ENCODE measurements around the gene VTI1A.

VTI1A gene

DNA sequence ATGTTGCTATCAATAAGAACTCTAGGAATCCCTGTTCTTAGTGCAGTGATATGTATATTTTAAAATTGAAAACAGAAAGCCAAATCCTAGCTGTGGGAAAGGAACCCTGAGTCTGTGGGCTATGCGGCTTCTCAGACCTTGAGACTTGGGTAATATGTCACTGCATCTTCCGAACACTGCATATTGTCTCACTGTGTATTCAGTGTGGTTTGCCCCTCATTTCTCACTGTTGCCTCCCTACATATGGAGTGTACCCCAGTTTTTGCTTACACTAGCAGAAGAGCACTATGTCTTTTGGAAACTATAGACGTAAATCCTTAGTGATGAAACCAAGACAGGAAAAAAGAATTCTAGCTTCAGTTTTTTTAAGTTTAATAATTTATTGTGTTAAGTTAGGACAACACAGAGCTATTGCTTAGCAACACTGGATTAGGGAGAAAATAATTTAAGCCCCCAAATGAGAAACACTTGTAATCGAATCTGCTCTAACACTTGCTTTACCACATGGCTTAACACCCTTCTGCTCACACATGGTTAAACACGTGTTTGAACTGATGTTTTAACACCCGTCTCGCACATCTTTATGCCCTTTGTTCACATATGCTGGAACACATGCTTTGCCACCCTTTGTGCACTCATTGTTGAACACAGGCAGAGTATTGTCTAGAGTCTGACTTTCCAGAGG, 251.3 kb downstream of the VTI1A start:
- Histone ChIP-seq H3K9me3 (ENCODE audit: control insufficient read depth, low read depth, low read length) (no peaks in the 10 kb centered on the region), H3K36me3 (ENCODE audit: control insufficient read depth, low read depth, low read length) (no peaks in the 10 kb centered on the region), H3K9ac (ENCODE audit: low read length) (no peak overlapping the region), H3K4me3 (ENCODE audit: low read length) (no peak overlapping the region), H3K4me1 (ENCODE audit: control insufficient read depth, low read depth, low read length) (no peaks in the 10 kb centered on the region), H3K27ac (ENCODE audit: low read length) (no peak overlapping the region), H3K27me3 (ENCODE audit: control insufficient read depth, insufficient read depth, low read length) (no peaks in the 10 kb centered on the region)

DNA sequence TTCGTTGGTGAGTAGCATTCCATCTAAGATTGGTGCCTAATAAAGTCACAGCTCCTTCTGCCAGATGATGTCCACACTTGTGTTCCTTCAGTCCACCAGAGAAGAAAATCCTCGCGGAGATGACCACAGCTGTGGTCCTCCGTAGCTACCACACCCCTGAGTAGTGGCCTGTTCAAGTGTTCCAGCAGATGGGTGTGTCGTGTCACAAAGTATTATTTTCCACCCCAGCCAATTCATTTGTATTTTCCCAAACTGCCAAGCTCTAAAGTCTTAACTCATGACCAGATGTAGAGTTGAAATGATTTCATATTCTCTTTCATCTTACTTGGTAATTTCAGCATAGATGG, 251.8 kb downstream of the VTI1A start:
- Histone ChIP-seq H3K9ac (ENCODE audit: low read length) (no peak overlapping the region), H3K36me3 (ENCODE audit: control insufficient read depth, low read depth, low read length) (no peaks in the 10 kb centered on the region), H3K4me3 (ENCODE audit: low read length) (no peak overlapping the region), H3K4me1 (ENCODE audit: control insufficient read depth, low read depth, low read length) (no peaks in the 10 kb centered on the region), H3K27me3 (ENCODE audit: control insufficient read depth, insufficient read depth, low read length) (no peaks in the 10 kb centered on the region), H3K27ac (ENCODE audit: low read length) (no peak overlapping the region), H3K9me3 (ENCODE audit: control insufficient read depth, low read depth, low read length) (no peaks in the 10 kb centered on the region)

DNA sequence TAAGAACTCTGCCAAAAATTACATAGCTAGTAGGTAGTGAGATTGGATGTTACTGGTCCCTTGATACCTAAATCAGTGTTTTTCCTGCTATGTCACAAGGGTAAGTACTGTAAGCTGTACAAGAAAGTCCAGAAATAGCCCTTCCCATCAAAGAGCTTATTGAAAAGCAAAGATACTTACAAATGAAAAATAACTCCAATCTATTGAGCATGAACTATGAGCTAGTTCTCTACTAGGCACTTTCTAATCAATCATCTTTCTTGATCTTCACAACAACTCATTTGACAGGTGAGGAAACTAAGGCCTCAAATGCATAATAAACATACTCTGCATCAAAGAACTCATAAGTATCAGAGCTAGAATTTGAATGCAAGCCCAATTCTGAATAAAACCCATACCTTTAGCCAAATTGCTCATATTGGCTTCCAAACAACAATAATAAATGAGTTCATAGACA, 253.2 kb downstream of the VTI1A start:
- Histone ChIP-seq H3K27ac (ENCODE audit: low read length) (no peak overlapping the region), H3K4me1 (ENCODE audit: control insufficient read depth, low read depth, low read length) (no peaks in the 10 kb centered on the region), H3K4me3 (ENCODE audit: low read length) (no peak overlapping the region), H3K36me3 (ENCODE audit: control insufficient read depth, low read depth, low read length) (no peaks in the 10 kb centered on the region), H3K27me3 (ENCODE audit: control insufficient read depth, insufficient read depth, low read length) (no peaks in the 10 kb centered on the region), H3K9ac (ENCODE audit: low read length) (no peak overlapping the region), H3K9me3 (ENCODE audit: control insufficient read depth, low read depth, low read length) (no peaks in the 10 kb centered on the region)

DNA sequence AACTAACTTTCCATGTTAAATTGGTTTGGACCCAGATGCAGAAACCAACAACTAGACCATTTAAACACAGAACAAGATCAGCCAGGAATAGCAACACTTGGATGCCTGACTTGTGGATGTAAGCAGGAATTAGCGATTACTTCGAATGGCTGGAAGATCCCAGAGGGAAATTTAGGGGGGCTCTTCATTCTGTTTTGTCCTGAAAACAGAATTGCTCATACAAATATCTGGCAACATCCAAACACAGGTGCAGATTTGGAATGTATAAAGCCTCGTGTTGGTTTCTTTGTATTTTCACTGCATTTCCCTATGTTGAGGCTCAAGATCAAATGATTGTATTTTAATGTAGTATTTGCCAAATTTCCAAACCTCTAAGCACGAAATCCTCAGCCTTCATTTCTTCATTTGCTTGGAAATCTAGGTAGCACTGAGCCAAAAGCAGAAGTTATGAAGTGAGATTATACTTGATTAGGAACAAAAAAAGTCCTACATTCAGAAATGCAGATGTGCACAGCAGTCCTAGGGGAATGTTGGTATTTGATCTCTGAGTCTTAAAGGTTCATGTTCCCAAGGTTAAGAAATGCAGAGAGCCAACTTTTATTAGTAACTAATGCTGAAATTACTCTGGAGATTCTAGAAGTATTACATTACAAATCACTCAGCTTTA, 254.3 kb downstream of the VTI1A start:
- H3K27me3 ChIP-seq (ENCODE audit: control insufficient read depth, insufficient read depth, low read length) = no peaks in the 10 kb centered on the region
- no peak overlapping the region for H3K9ac ChIP-seq (ENCODE audit: low read length)
- H3K36me3 ChIP-seq (ENCODE audit: control insufficient read depth, low read depth, low read length) = no peaks in the 10 kb centered on the region
- no peaks in the 10 kb centered on the region for H3K9me3 ChIP-seq (ENCODE audit: control insufficient read depth, low read depth, low read length)
- no peak overlapping the region for H3K4me3 ChIP-seq (ENCODE audit: low read length)
- H3K4me1 ChIP-seq (ENCODE audit: control insufficient read depth, low read depth, low read length) = no peaks in the 10 kb centered on the region
- no peak overlapping the region for H3K27ac ChIP-seq (ENCODE audit: low read length)

DNA sequence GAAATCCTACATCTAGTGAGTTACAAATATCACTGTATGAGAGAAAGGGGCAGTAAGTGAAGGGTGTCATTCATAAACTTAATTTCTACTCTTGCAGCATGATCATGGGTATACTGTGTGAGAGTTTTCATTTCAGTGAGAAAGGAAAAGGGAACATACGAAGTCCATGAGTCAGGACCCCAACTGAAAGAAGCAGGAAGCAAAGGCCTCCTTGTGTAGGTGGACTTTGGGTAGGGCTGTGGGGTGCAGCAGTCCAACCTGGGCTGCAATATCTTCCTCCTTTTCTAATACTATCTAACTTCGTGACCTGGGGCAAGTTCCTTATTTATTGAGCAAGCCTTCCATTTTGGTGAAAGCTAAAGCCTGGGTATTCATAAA, 254.9 kb downstream of the VTI1A start:
- Histone ChIP-seq H3K9me3 (ENCODE audit: control insufficient read depth, low read depth, low read length) (no peaks in the 10 kb centered on the region), H3K4me3 (ENCODE audit: low read length) (no peak overlapping the region), H3K27ac (ENCODE audit: low read length) (no peak overlapping the region), H3K4me1 (ENCODE audit: control insufficient read depth, low read depth, low read length) (no peaks in the 10 kb centered on the region), H3K36me3 (ENCODE audit: control insufficient read depth, low read depth, low read length) (no peaks in the 10 kb centered on the region), H3K9ac (ENCODE audit: low read length) (no peak overlapping the region), H3K27me3 (ENCODE audit: control insufficient read depth, insufficient read depth, low read length) (no peaks in the 10 kb centered on the region)

DNA sequence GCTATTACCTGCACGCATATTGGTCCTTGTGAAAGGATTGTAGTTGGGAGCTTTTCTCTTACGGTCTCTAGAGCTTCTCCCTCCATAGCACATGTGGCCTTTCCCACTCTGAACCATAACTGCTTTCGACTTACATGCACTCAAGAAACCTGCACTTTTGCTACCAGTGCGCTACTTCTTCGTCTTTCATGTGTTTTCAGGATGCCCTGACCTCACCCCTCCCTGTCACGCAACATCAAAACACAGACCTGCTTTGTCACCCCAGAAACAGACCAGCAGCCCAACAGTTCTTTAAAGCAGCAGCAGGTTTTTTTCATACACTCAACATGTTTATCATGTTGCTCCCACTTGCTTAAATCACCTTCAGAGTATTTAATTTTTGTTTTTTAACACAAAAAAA, 259.6 kb downstream of the VTI1A start:
- Histone ChIP-seq H3K27me3 (ENCODE audit: control insufficient read depth, insufficient read depth, low read length) (no peaks in the 10 kb centered on the region), H3K36me3 (ENCODE audit: control insufficient read depth, low read depth, low read length) (no peaks in the 10 kb centered on the region), H3K4me3 (ENCODE audit: low read length) (no peak overlapping the region), H3K27ac (ENCODE audit: low read length) (no peak overlapping the region), H3K9me3 (ENCODE audit: control insufficient read depth, low read depth, low read length) (no peaks in the 10 kb centered on the region), H3K4me1 (ENCODE audit: control insufficient read depth, low read depth, low read length) (peaks cover 9% of the 10 kb centered on the region), H3K9ac (ENCODE audit: low read length) (no peak overlapping the region)

DNA sequence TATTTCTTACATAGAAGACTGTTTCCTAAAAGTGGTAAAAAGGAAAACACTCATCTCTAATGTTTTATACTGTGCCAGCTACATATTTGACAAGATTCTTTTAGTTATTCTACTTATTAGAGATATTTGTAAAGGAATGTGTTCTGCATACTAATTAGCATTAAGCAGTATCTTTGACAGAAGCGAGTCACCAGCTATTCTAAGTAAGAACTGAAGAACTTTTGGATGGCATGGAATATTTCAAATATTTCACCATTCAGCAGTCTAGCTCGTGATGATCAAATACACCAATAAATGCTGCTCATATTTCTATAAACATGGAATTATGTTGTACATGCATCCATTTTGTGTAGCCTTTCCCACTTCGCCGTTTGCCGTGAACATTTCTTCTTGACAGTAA, 261.4 kb downstream of the VTI1A start:
- H3K9ac ChIP-seq (ENCODE audit: low read length) = no peak overlapping the region
- H3K27me3 ChIP-seq (ENCODE audit: control insufficient read depth, insufficient read depth, low read length) = no peaks in the 10 kb centered on the region
- no peaks in the 10 kb centered on the region for H3K9me3 ChIP-seq (ENCODE audit: control insufficient read depth, low read depth, low read length)
- H3K4me3 ChIP-seq (ENCODE audit: low read length) = no peak overlapping the region
- peaks cover 9% of the 10 kb centered on the region for H3K4me1 ChIP-seq (ENCODE audit: control insufficient read depth, low read depth, low read length)
- no peak overlapping the region for H3K27ac ChIP-seq (ENCODE audit: low read length)
- no peaks in the 10 kb centered on the region for H3K36me3 ChIP-seq (ENCODE audit: control insufficient read depth, low read depth, low read length)

DNA sequence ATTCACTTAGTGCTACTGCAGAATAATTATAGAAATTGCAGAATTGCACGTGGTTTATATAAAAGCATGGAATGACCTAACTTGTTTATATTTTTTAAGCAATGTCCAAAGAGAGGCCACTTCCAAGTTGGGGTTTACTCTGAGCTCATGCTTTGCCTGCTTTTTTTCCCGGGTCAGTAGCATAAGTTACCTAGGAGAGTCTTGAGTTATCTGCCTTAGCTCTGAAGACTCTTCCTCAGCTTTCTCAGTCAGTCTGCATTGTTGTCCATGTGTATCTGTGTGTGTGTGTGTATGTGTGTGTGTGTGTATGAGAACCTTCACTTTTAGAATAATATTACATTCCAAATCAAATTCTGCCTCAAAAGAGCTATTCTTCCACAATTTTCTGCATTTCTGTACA, 263.5 kb downstream of the VTI1A start:
- no peak overlapping the region for H3K27ac ChIP-seq (ENCODE audit: low read length)
- H3K27me3 ChIP-seq (ENCODE audit: control insufficient read depth, insufficient read depth, low read length) = no peaks in the 10 kb centered on the region
- no peak overlapping the region for H3K4me3 ChIP-seq (ENCODE audit: low read length)
- H3K9me3 ChIP-seq (ENCODE audit: control insufficient read depth, low read depth, low read length) = no peaks in the 10 kb centered on the region
- H3K4me1 ChIP-seq (ENCODE audit: control insufficient read depth, low read depth, low read length) = peaks cover 12% of the 10 kb centered on the region
- no peaks in the 10 kb centered on the region for H3K36me3 ChIP-seq (ENCODE audit: control insufficient read depth, low read depth, low read length)
- no peak overlapping the region for H3K9ac ChIP-seq (ENCODE audit: low read length)

DNA sequence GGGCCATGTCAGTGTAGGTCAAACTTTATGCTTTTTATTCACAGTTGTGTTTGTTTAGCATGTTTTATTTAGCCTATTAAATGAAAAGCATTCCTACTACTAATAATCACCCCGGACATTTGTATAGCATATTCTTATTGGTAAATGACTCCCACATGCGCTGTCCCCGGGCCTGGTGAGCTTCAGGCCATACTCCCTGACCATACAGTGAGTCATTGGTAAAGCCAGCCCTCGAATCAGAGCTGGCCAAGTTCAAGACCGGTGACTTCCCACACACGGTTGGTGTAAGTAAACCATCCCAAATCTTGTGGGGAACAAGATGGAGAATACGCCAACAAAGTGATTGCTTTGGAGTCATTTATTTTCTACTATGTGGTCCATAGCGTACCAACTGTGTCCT, 264.4 kb downstream of the VTI1A start:
- no peaks in the 10 kb centered on the region for H3K9me3 ChIP-seq (ENCODE audit: control insufficient read depth, low read depth, low read length)
- no peaks in the 10 kb centered on the region for H3K27me3 ChIP-seq (ENCODE audit: control insufficient read depth, insufficient read depth, low read length)
- H3K4me3 ChIP-seq (ENCODE audit: low read length) = no peak overlapping the region
- no peak overlapping the region for H3K27ac ChIP-seq (ENCODE audit: low read length)
- peaks cover 12% of the 10 kb centered on the region for H3K4me1 ChIP-seq (ENCODE audit: control insufficient read depth, low read depth, low read length)
- no peaks in the 10 kb centered on the region for H3K36me3 ChIP-seq (ENCODE audit: control insufficient read depth, low read depth, low read length)
- H3K9ac ChIP-seq (ENCODE audit: low read length) = no peak overlapping the region

DNA sequence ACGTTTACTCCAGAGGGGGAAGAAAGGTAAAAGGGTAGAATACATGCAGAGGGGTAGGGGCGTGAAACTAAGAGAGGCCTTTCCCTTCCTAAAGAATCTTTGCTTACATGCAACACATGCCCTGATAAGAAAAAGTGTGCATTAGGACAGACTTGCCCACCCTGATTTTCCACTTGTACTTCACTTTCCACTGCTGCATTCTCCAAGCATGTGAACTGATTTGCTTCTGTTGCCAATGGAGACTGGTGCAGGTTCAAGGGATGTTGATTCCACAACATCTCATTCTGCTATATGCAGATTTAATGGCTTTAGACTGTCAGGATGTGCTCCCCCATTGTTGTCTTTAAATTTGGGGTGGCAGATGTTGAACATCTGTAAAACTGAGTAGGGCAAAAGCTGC, 265.5 kb downstream of the VTI1A start:
- H3K4me3 ChIP-seq (ENCODE audit: low read length) = no peak overlapping the region
- peaks cover 12% of the 10 kb centered on the region for H3K4me1 ChIP-seq (ENCODE audit: control insufficient read depth, low read depth, low read length)
- H3K9ac ChIP-seq (ENCODE audit: low read length) = no peak overlapping the region
- no peaks in the 10 kb centered on the region for H3K9me3 ChIP-seq (ENCODE audit: control insufficient read depth, low read depth, low read length)
- no peaks in the 10 kb centered on the region for H3K36me3 ChIP-seq (ENCODE audit: control insufficient read depth, low read depth, low read length)
- no peak overlapping the region for H3K27ac ChIP-seq (ENCODE audit: low read length)
- H3K27me3 ChIP-seq (ENCODE audit: control insufficient read depth, insufficient read depth, low read length) = no peaks in the 10 kb centered on the region

DNA sequence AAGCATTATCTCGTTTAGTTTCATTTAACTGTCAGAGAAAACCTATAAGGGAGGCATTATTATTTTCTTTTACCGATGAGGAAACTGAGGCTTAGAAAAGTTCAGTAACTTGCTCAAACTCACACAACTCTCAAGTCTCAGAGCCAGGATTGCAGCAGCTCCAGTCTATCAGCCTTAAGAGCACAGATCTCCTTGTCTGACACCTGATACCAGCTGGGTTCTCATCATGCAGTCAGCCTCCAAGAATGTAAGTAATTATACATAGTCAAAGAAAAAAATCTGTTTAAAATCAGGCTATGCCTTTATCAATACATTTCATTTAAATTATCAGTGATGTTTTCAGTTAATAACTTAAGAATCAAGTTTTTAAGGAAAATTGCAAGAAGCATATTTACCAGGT, 266.4 kb downstream of the VTI1A start:
- Histone ChIP-seq H3K27ac (ENCODE audit: low read length) (no peak overlapping the region), H3K4me3 (ENCODE audit: low read length) (no peak overlapping the region), H3K9ac (ENCODE audit: low read length) (no peak overlapping the region), H3K4me1 (ENCODE audit: control insufficient read depth, low read depth, low read length) (peaks cover 18% of the 10 kb centered on the region), H3K9me3 (ENCODE audit: control insufficient read depth, low read depth, low read length) (no peaks in the 10 kb centered on the region), H3K27me3 (ENCODE audit: control insufficient read depth, insufficient read depth, low read length) (no peaks in the 10 kb centered on the region), H3K36me3 (ENCODE audit: control insufficient read depth, low read depth, low read length) (no peaks in the 10 kb centered on the region)

DNA sequence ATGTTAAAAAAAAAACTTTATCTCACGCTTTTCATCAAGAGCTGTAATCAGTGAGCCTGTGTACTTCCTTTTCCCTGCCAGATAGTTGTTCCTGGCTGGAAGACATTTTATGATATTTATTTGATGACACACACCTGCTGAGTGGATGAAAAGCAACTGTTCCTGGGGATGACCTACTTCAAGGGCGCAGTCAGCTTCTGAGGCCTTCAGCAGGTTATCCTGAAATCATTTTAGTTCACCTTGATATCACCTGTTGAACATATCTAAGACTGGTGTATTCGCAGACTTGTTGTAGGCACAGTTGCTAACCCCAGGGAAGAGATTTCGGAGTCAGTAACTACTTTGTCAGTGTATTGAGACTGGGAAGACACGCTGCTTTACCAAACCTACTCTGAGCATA, 268.6 kb downstream of the VTI1A start:
- Histone ChIP-seq H3K4me1 (ENCODE audit: control insufficient read depth, low read depth, low read length) (peaks cover 15% of the 10 kb centered on the region), H3K27me3 (ENCODE audit: control insufficient read depth, insufficient read depth, low read length) (no peaks in the 10 kb centered on the region), H3K36me3 (ENCODE audit: control insufficient read depth, low read depth, low read length) (no peaks in the 10 kb centered on the region), H3K27ac (ENCODE audit: low read length) (no peak overlapping the region), H3K9ac (ENCODE audit: low read length) (no peak overlapping the region), H3K4me3 (ENCODE audit: low read length) (no peak overlapping the region), H3K9me3 (ENCODE audit: control insufficient read depth, low read depth, low read length) (no peaks in the 10 kb centered on the region)
